ENCODE measurements around the gene TOR1AIP1. TPM values are rescaled to one million over a fixed set of nuclear protein-coding genes. Genes with fewer than 3 reads are reported as not detected.

The TOR1AIP1 gene
- total RNA-seq, 1 donor from 2014 or later = 21.6 TPM

- no peak overlapping the region for H3K4me3 ChIP-seq
- no peak for TF ChIP-seq EZH2phosphoT487 (IDR thresholded peaks at IDR 0.05)
- TF ChIP-seq CTCF (IDR thresholded peaks at IDR 0.05) = no peak
- TF ChIP-seq EZH2 (IDR thresholded peaks at IDR 0.05) = no peak
- H3K79me2 ChIP-seq (ENCODE audit: low read depth) = no peaks in the 10 kb centered on the region
- DNase-seq (ENCODE audit: low spot score) = no peak
- H3K9ac ChIP-seq = no peak overlapping the region
- peaks cover 36% of the 10 kb centered on the region for H3K4me1 Mint-ChIP-seq
- no peaks in the 10 kb centered on the region for H3K9me3 ChIP-seq (ENCODE audit: low read depth)
- H3K27me3 ChIP-seq = no peaks in the 10 kb centered on the region
- peak overlapping the region; percentile 38 for H3K27ac Mint-ChIP-seq
- H3F3A ChIP-seq (ENCODE audit: low read depth) = no peaks in the 10 kb centered on the region
- H3K9me3 Mint-ChIP-seq = no peaks in the 10 kb centered on the region
- H3K4me2 ChIP-seq = no peak overlapping the region
- H3K27me3 Mint-ChIP-seq (ENCODE audit: insufficient read depth, low read depth) = peaks cover 2% of the 10 kb centered on the region
- H4K20me1 ChIP-seq (ENCODE audit: low read depth) = no peaks in the 10 kb centered on the region
- no peaks in the 10 kb centered on the region for H3K36me3 Mint-ChIP-seq
- H3K4me1 ChIP-seq = no peaks in the 10 kb centered on the region
- no peak overlapping the region for H2AFZ ChIP-seq (replicated peaks)
- H3K36me3 ChIP-seq = no peaks in the 10 kb centered on the region
- no peak overlapping the region for H3K27ac ChIP-seq
- no peak overlapping the region for H3K4me3 Mint-ChIP-seq
Observed at GRCh38 chr1:179939941-179940340, 57.9 kb downstream of the TOR1AIP1 start.

GRCh38 chr1:179941454-179941853, 59.4 kb downstream of the TOR1AIP1 start:
- Histone ChIP-seq H3K9me3 (ENCODE audit: low read depth) (no peaks in the 10 kb centered on the region), H3F3A (ENCODE audit: low read depth) (no peaks in the 10 kb centered on the region), H3K27me3 (no peaks in the 10 kb centered on the region), H3K4me1 (no peaks in the 10 kb centered on the region), H3K27ac (no peak overlapping the region), H3K9ac (no peak overlapping the region), H3K4me2 (no peak overlapping the region), H3K4me3 (no peak overlapping the region), H3K36me3 (no peaks in the 10 kb centered on the region), H4K20me1 (ENCODE audit: low read depth) (no peaks in the 10 kb centered on the region), H3K79me2 (ENCODE audit: low read depth) (no peaks in the 10 kb centered on the region), H2AFZ (replicated peaks) (no peak overlapping the region)
- peaks cover 2% of the 10 kb centered on the region for H3K27me3 Mint-ChIP-seq (ENCODE audit: insufficient read depth, low read depth)
- no peak overlapping the region for H3K27ac Mint-ChIP-seq
- no peak for TF ChIP-seq CTCF (IDR thresholded peaks at IDR 0.05)
- no peak for TF ChIP-seq EZH2phosphoT487 (IDR thresholded peaks at IDR 0.05)
- no peak for TF ChIP-seq EZH2 (IDR thresholded peaks at IDR 0.05)
- H3K4me1 Mint-ChIP-seq = peaks cover 35% of the 10 kb centered on the region
- no peaks in the 10 kb centered on the region for H3K9me3 Mint-ChIP-seq
- H3K4me3 Mint-ChIP-seq = no peak overlapping the region
- no peaks in the 10 kb centered on the region for H3K36me3 Mint-ChIP-seq
- DNase-seq (ENCODE audit: low spot score) = no peak

GRCh38 chr1:179950651-179951050, 68.6 kb downstream of the TOR1AIP1 start:
- no peak overlapping the region for H3K4me3 Mint-ChIP-seq

More at GRCh38 chr1:179950651-179951050, 68.6 kb downstream of the TOR1AIP1 start:
- no peaks in the 10 kb centered on the region for H3K9me3 Mint-ChIP-seq
- Histone ChIP-seq H3K4me1 (no peaks in the 10 kb centered on the region), H2AFZ (replicated peaks) (no peak overlapping the region), H3K36me3 (no peaks in the 10 kb centered on the region), H4K20me1 (ENCODE audit: low read depth) (peaks cover 4% of the 10 kb centered on the region), H3K27me3 (no peaks in the 10 kb centered on the region), H3K27ac (no peak overlapping the region), H3K79me2 (ENCODE audit: low read depth) (peaks cover 10% of the 10 kb centered on the region), H3K4me2 (no peak overlapping the region), H3K9ac (no peak overlapping the region), H3K4me3 (no peak overlapping the region), H3F3A (ENCODE audit: low read depth) (peaks cover 15% of the 10 kb centered on the region), H3K9me3 (ENCODE audit: low read depth) (no peaks in the 10 kb centered on the region)
- H3K4me1 Mint-ChIP-seq = peaks cover 4% of the 10 kb centered on the region
- H3K36me3 Mint-ChIP-seq = no peaks in the 10 kb centered on the region
- no peak for DNase-seq (ENCODE audit: low spot score)
- no peak for TF ChIP-seq EZH2 (IDR thresholded peaks at IDR 0.05)
- no peak for TF ChIP-seq EZH2phosphoT487 (IDR thresholded peaks at IDR 0.05)
- no peak for TF ChIP-seq CTCF (IDR thresholded peaks at IDR 0.05)
- peaks cover 7% of the 10 kb centered on the region for H3K27me3 Mint-ChIP-seq (ENCODE audit: insufficient read depth, low read depth)
- no peak overlapping the region for H3K27ac Mint-ChIP-seq
